IMR-90 (cell line): ENCODE results near the gene ZXDC. TPM values are rescaled to one million over a fixed set of nuclear protein-coding genes. Genes with fewer than 3 reads are reported as not detected.

ENCODE experiments used
- ATAC-seq: fragments of 200-7000 bp; cut with Tn5 transposase; 2 replicates; pipeline ENCODE4 v1.9.1; 2020; ENCODE audit warnings: low read depth, mild to moderate bottlenecking, moderate library complexity
- BruUV-seq: library from RNA; stranded (reverse); fragments of 400-500 nt; replicated peaks from 2 replicates; lab custom pipeline; 2021; lab: Mats Ljungman, UMichigan
- CTCF ChIA-PET: fragments of 300-600 bp; formaldehyde crosslinking; extraction: SDS; loops from one replicate; lab custom pipeline; 2021; ENCODE audit warnings: antibody characterized with exemption; lab: Yijun Ruan, JAX
- POLR2A ChIA-PET: fragments of 300-600 bp; sonication (Branson Sonifier 250); formaldehyde crosslinking; loops from one replicate; lab custom pipeline; 2022; ENCODE audit warnings: antibody characterized with exemption; ENCODE audit not compliant: unreplicated experiment; lab: Charles Lee
- DNase-seq: peaks from one replicate; pipeline ENCODE4 v3.0.0; 2013
- H2AFZ ChIP-seq: replicated peaks from 2 replicates; pipeline ENCODE3; 2013; ENCODE audit warnings: low read length, mild to moderate bottlenecking; ENCODE audit not compliant: poor library complexity
- H2AK5ac ChIP-seq: 2 replicates; pipeline ENCODE4 v1.6.1; 2013; ENCODE audit warnings: low read depth, low read length, inconsistent platforms
- H2AK9ac ChIP-seq: replicated peaks from 2 replicates; pipeline ENCODE3; 2013; ENCODE audit warnings: mild to moderate bottlenecking, low read depth, low read length, moderate library complexity; ENCODE audit not compliant: poor library complexity
- H2BK120ac ChIP-seq: 2 replicates; pipeline ENCODE4 v1.6.1; 2013; ENCODE audit warnings: low read depth, low read length, inconsistent platforms
- H2BK15ac ChIP-seq: 3 replicates; pipeline ENCODE4 v1.6.1; 2013; ENCODE audit warnings: low read depth, low read length, inconsistent platforms
- H2BK20ac ChIP-seq: 2 replicates; pipeline ENCODE4 v1.6.1; 2013; ENCODE audit warnings: low read depth, mild to moderate bottlenecking, inconsistent platforms, low read length, moderate library complexity
- H2BK5ac ChIP-seq: 2 replicates; pipeline ENCODE4 v1.6.1; 2013; ENCODE audit warnings: mild to moderate bottlenecking, low read depth, low read length, inconsistent platforms; ENCODE audit not compliant: poor library complexity, severe bottlenecking
- H3K14ac ChIP-seq: replicated peaks from 2 replicates; pipeline ENCODE4 v1.6.1; 2013; ENCODE audit warnings: low read depth, low read length, inconsistent platforms
- H3K18ac ChIP-seq: 2 replicates; pipeline ENCODE4 v1.6.1; 2013; ENCODE audit warnings: low read depth, low read length, control low read depth
- H3K23ac ChIP-seq: 2 replicates; pipeline ENCODE4 v1.6.1; 2013; ENCODE audit warnings: low read depth, low read length, inconsistent platforms
- H3K27ac ChIP-seq: 2 replicates; pipeline ENCODE4 v1.5.1; 2013; ENCODE audit warnings: mild to moderate bottlenecking, control low read depth, low read length; ENCODE audit not compliant: insufficient read depth
- H3K27me3 ChIP-seq: 2 replicates; pipeline ENCODE4 v1.6.1; 2013; ENCODE audit warnings: low read length; ENCODE audit not compliant: control insufficient read depth, insufficient read depth
- H3K36me3 ChIP-seq: 2 replicates; pipeline ENCODE4 v1.6.1; 2013; ENCODE audit warnings: low read length, mixed read lengths; ENCODE audit not compliant: control insufficient read depth, insufficient read depth
- H3K4ac ChIP-seq: 2 replicates; pipeline ENCODE4 v1.6.1; 2013; ENCODE audit warnings: low read depth, low read length, inconsistent platforms
- H3K4me1 ChIP-seq: 2 replicates; pipeline ENCODE4 v1.6.1; 2013; ENCODE audit warnings: low read length, mixed read lengths; ENCODE audit not compliant: control insufficient read depth, insufficient read depth
- H3K4me2 ChIP-seq: 2 replicates; pipeline ENCODE4 v1.6.1; 2013; ENCODE audit warnings: low read depth, mild to moderate bottlenecking, control low read depth, low read length, moderate library complexity
- H3K4me3 ChIP-seq: 2 replicates; pipeline ENCODE4 v1.5.1; 2013; ENCODE audit warnings: low read depth, mild to moderate bottlenecking, control low read depth, low read length, moderate library complexity; ENCODE audit not compliant: insufficient read depth
- H3K56ac ChIP-seq: 2 replicates; pipeline ENCODE4 v1.6.1; 2013; ENCODE audit warnings: low read length, inconsistent platforms; ENCODE audit not compliant: insufficient read depth; ENCODE audit errors: extremely low read depth
- H3K79me1 ChIP-seq, 2 experiments: 2 replicates each; pipeline ENCODE4 v1.6.1; 2013; ENCODE audit warnings: low read length in 2 of 2, inconsistent platforms in 1 of 2, low read depth in 1 of 2
- H3K9ac ChIP-seq: 2 replicates; pipeline ENCODE4 v1.6.1; 2013; ENCODE audit warnings: low read depth, low read length, control low read depth
- H3K9me1 ChIP-seq: 2 replicates; pipeline ENCODE4 v1.6.1; 2013; ENCODE audit warnings: low read length, inconsistent platforms; ENCODE audit not compliant: insufficient read depth
- H3K9me3 ChIP-seq: 2 replicates; pipeline ENCODE4 v1.6.1; 2013; ENCODE audit warnings: low read length; ENCODE audit not compliant: control insufficient read depth, insufficient read depth
- H4K20me1 ChIP-seq: 2 replicates; pipeline ENCODE4 v1.6.1; 2013; ENCODE audit warnings: low read length, inconsistent platforms; ENCODE audit not compliant: insufficient read depth
- H4K5ac ChIP-seq: 2 replicates; pipeline ENCODE4 v1.6.1; 2013; ENCODE audit warnings: mild to moderate bottlenecking, low read depth, low read length, control low read depth
- H4K8ac ChIP-seq, 2 experiments: 2 replicates each; pipeline ENCODE4 v1.6.1; 2013; ENCODE audit warnings: low read depth in 2 of 2, low read length in 2 of 2, control low read depth in 1 of 2, inconsistent platforms in 1 of 2
- H4K91ac ChIP-seq: 2 replicates; pipeline ENCODE4 v1.6.1; 2013; ENCODE audit warnings: low read depth, low read length, inconsistent platforms; ENCODE audit not compliant: insufficient read depth
- BHLHE40 ChIP-seq: fragments of 150-350 bp; IDR thresholded peaks from 2 replicates; pipeline ENCODE4 v1.6.1; 2016; ENCODE audit warnings: mild to moderate bottlenecking, low read depth, low read length
- CEBPB ChIP-seq: IDR thresholded peaks from 2 replicates; pipeline ENCODE4 v1.6.1; 2012; ENCODE audit warnings: low read depth, low read length, improper control_type of control experiment
- CHD1 ChIP-seq: IDR thresholded peaks from 2 replicates; pipeline ENCODE4 v1.6.1; 2012; ENCODE audit warnings: low read depth, low read length, improper control_type of control experiment
- ELK1 ChIP-seq: fragments of 150-350 bp; IDR thresholded peaks from 2 replicates; pipeline ENCODE4 v1.6.1; 2016; ENCODE audit warnings: low read depth, mild to moderate bottlenecking, low read length, moderate library complexity, borderline replicate concordance
- FOS ChIP-seq: fragments of 150-350 bp; IDR thresholded peaks from 2 replicates; pipeline ENCODE4 v1.6.1; 2016; ENCODE audit warnings: low read depth, low read length
- MAFK ChIP-seq: IDR thresholded peaks from 2 replicates; pipeline ENCODE4 v1.6.1; 2012; ENCODE audit warnings: low read depth, low read length, improper control_type of control experiment
- NFE2L2 ChIP-seq: fragments of 150-350 bp; IDR thresholded peaks from 2 replicates; pipeline ENCODE4 v1.6.1; 2016; ENCODE audit warnings: low read depth, mild to moderate bottlenecking, low read length
- POLR2A ChIP-seq: IDR thresholded peaks from 2 replicates; pipeline ENCODE4 v1.6.1; 2012; ENCODE audit warnings: mild to moderate bottlenecking, low read depth, low read length
- RAD21 ChIP-seq: IDR thresholded peaks from 2 replicates; pipeline ENCODE4 v1.6.1; 2012; ENCODE audit warnings: low read length, improper control_type of control experiment
- RCOR1 ChIP-seq: IDR thresholded peaks from 2 replicates; pipeline ENCODE4 v1.6.1; 2012; ENCODE audit warnings: mild to moderate bottlenecking, low read length, improper control_type of control experiment; ENCODE audit not compliant: insufficient replicate concordance
- RFX5 ChIP-seq: IDR thresholded peaks from 2 replicates; pipeline ENCODE4 v1.8.0; 2012; ENCODE audit warnings: low read depth, mild to moderate bottlenecking, low read length, moderate library complexity
- SMC3 ChIP-seq: fragments of 150-350 bp; IDR thresholded peaks from 2 replicates; pipeline ENCODE4 v1.6.1; 2016; ENCODE audit warnings: low read depth, mild to moderate bottlenecking, antibody characterized with exemption, low read length, moderate library complexity
- WGBS, 2 experiments: methylation state at CpG; one replicate each; pipeline versions ENCODE4 v1.1.5 to v1.1.7; 2013; ENCODE audit warnings: missing lambda C conversion rate in 2 of 2; ENCODE audit not compliant: insufficient read length in 1 of 2; ENCODE audit errors: extremely low coverage in 2 of 2; 5-methylcytosine and 5-hydroxymethylcytosine counted together
- dilution Hi-C: fragments of 300-500 bp; cut with HindIII; formaldehyde crosslinking; loops from one replicate; pipeline ENCODE4 v1.14.3; 2018; ENCODE audit warnings: low sequenced_read_pairs; ENCODE audit not compliant: unreplicated experiment
- in situ Hi-C: fragments of 300-500 bp; cut with MboI; formaldehyde crosslinking; loops from 3 replicates; pipeline ENCODE4 v1.14.3; 2019; ENCODE audit warnings: low sequenced_read_pairs, inconsistent platforms, mixed read lengths
- intact Hi-C: fragments of 100-400 bp; cut with micrococcal nuclease; formaldehyde crosslinking; loops from 2 replicates; pipeline ENCODE4 v1.10.0; 2022
- polyA plus RNA-seq, 3 experiments: library from polyadenylated mRNA; depleted of rRNA; stranded (reverse); fragments of >200 nt; gene quantifications; 2 replicates each; pipeline ENCODE4 v1.2.3, GENCODE V29; 2012; ENCODE audit warnings: low replicate concordance in 1 of 3
- total RNA-seq: library from RNA; depleted of rRNA; stranded (reverse); fragments of >200 nt; gene quantifications from 2 replicates; pipeline ENCODE4 v1.2.3, GENCODE V29; 2012
- TF ChIP-seq, protein P1 (sequence below): fragments of 150-350 bp; IDR thresholded peaks from 2 replicates; pipeline ENCODE4 v1.6.1; 2017; ENCODE audit warnings: mild to moderate bottlenecking, antibody characterized with exemption, low read length, low read depth
- TF ChIP-seq, protein P2 (sequence below): conservative IDR thresholded peaks from 2 replicates; pipeline ENCODE4 v1.5.1; 2012; ENCODE audit warnings: mild to moderate bottlenecking, low read depth, low read length, improper control_type of control experiment

ZXDC gene
- total and polyA plus RNA-seq, 2 of the 4 experiments (the other 2 are of a cell fraction) = 11.5 to 14.3 TPM

DNA sequence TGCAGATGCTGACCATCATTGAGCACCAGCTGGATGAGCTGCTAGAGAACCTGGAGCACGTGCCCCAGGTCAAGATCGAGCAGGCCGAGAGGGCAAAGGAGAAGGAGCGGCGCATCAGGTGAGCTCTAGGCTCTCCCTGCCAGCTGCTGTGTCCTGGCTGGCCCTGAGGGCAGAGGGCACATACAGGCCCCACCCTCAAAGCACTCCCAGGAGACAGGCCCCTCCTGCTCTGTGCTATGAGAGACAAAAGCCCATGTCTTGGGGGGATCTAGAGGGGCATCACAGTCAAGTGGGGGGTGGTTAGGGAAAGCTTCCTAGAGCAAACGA lies 41.5 kb downstream of the ZXDC start:
- H3K9me3 ChIP-seq = no peaks in the 10 kb centered on the region
- H2AK5ac ChIP-seq = no peak overlapping the region
- no peak overlapping the region for H3K18ac ChIP-seq
- H4K8ac ChIP-seq = no peak overlapping the region
- H3K14ac ChIP-seq = no peak overlapping the region
- dilution Hi-C loops = no loop called here
- no peak overlapping the region for H2AK9ac ChIP-seq
- H3K56ac ChIP-seq = no peak overlapping the region
- H3K9ac ChIP-seq = no peak overlapping the region
- intact Hi-C loops = no loop called here
- no peak overlapping the region for H2BK15ac ChIP-seq
- no peak overlapping the region for H2AFZ ChIP-seq
- no peaks in the 10 kb centered on the region; the same call in 1 of the 2 replicates for H3K9me1 ChIP-seq
- no peaks in the 10 kb centered on the region for H3K27me3 ChIP-seq
- H2BK5ac ChIP-seq = no peak overlapping the region
- H3K36me3 ChIP-seq = peaks cover 2% of the 10 kb centered on the region; the same call in 1 of the 2 replicates
- no peak overlapping the region for H3K4ac ChIP-seq
- no peak overlapping the region for H3K4me2 ChIP-seq
- no peak overlapping the region for H4K91ac ChIP-seq
- no peak overlapping the region for H4K5ac ChIP-seq
- ATAC-seq (no peak), DNase-seq (no peak)
- no peaks in the 10 kb centered on the region for H3K4me1 ChIP-seq
- no TSS peak for BruUV-seq
- no peak overlapping the region for H2BK120ac ChIP-seq
- TF ChIP-seq RCOR1 (no peak), ELK1 (no peak), BHLHE40 (no peak), POLR2A (no peak), RAD21 (no peak), NFE2L2 (no peak), CEBPB (no peak), FOS (no peak), MAFK (no peak), SMC3 (no peak), CHD1 (no peak), RFX5 (no peak)
- TF ChIP-seq, protein P1, sequence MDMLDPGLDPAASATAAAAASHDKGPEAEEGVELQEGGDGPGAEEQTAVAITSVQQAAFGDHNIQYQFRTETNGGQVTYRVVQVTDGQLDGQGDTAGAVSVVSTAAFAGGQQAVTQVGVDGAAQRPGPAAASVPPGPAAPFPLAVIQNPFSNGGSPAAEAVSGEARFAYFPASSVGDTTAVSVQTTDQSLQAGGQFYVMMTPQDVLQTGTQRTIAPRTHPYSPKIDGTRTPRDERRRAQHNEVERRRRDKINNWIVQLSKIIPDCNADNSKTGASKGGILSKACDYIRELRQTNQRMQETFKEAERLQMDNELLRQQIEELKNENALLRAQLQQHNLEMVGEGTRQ = no peak
- TF ChIP-seq, protein P2, sequence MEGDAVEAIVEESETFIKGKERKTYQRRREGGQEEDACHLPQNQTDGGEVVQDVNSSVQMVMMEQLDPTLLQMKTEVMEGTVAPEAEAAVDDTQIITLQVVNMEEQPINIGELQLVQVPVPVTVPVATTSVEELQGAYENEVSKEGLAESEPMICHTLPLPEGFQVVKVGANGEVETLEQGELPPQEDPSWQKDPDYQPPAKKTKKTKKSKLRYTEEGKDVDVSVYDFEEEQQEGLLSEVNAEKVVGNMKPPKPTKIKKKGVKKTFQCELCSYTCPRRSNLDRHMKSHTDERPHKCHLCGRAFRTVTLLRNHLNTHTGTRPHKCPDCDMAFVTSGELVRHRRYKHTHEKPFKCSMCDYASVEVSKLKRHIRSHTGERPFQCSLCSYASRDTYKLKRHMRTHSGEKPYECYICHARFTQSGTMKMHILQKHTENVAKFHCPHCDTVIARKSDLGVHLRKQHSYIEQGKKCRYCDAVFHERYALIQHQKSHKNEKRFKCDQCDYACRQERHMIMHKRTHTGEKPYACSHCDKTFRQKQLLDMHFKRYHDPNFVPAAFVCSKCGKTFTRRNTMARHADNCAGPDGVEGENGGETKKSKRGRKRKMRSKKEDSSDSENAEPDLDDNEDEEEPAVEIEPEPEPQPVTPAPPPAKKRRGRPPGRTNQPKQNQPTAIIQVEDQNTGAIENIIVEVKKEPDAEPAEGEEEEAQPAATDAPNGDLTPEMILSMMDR = no peak
- H3K23ac ChIP-seq = no peak overlapping the region
- no peaks in the 10 kb centered on the region for H3K79me1 ChIP-seq
- CTCF ChIA-PET = no interaction called here
- WGBS, 2 experiments = no CpG with 5 or more reads among the region's 6 CpGs
- in situ Hi-C loops = no loop called here
- no peak overlapping the region for H3K4me3 ChIP-seq
- H4K20me1 ChIP-seq = no peaks in the 10 kb centered on the region
- no peak overlapping the region for H2BK20ac ChIP-seq
- no peak overlapping the region for H3K27ac ChIP-seq
- POLR2A ChIA-PET = no interaction called here
